GM12892 (cell line): Measurements from ENCODE around the gene PFKM.

Source experiments
- POLR2A ChIP-seq: IDR thresholded peaks from 2 replicates; pipeline ENCODE4 v1.6.1; 2011; ENCODE audit warnings: low read depth, low read length, control low read depth
- POLR2AphosphoS5 ChIP-seq: IDR thresholded peaks from 2 replicates; pipeline ENCODE4 v1.6.1; 2011; ENCODE audit warnings: low read depth, low read length, control low read depth
- TAF1 ChIP-seq: IDR thresholded peaks from 2 replicates; pipeline ENCODE4 v1.6.1; 2011; ENCODE audit warnings: low read depth, mild to moderate bottlenecking, control low read depth, low read length, borderline replicate concordance

GRCh38 chr12:48165089-48165981, 46.2 kb downstream of the PFKM start:
- TF ChIP-seq POLR2A (no peak), POLR2AphosphoS5 (no peak), TAF1 (no peak)
